Measurements from ENCODE around the gene STMN1. TPM values are rescaled to one million over a fixed set of nuclear protein-coding genes. Genes with fewer than 3 reads are reported as not detected.

STMN1 gene
- total RNA-seq, 1 donor from 2014 or later: 2,298 TPM

DNA sequence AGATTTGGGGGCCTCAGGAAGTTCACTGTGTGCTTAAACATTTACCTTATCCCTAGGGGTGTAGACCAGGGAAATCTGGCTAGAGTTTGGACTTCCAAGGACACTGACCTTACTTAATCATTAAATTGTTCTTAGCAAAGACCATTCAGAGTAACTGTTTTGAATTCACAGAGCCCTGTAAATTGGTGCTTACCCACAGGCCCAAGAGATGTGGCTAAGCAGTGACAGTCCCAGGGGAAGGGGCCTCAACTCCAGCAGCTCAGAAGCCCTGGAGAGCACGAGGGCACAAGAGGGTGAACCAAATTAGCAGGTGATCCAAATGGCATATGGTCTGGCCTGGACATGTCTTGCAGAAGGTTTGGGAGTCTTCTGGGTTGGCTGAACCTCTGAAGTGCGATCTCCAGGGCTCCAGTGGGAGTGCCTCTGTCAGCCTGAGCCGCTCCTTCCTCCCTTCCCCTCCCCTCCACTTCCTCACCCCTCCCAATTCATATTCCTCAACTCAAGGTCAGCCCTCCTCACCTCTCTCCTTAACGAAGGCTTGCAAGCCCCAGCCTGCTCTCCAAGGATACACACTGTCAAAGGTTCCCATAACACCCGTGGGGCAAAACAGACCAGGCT is 35.0 kb downstream of the STMN1 start:
- peaks cover 10% of the 10 kb centered on the region for H3K4me1 Mint-ChIP-seq (ENCODE audit: low read depth, unreplicated experiment)
- no peaks in the 10 kb centered on the region for H3K27me3 Mint-ChIP-seq (ENCODE audit: unreplicated experiment)
- H3K9me3 Mint-ChIP-seq (ENCODE audit: unreplicated experiment): no peaks in the 10 kb centered on the region
- no peaks in the 10 kb centered on the region for H3K36me3 Mint-ChIP-seq (ENCODE audit: unreplicated experiment)
- DNase-seq: no peak
- no peak overlapping the region for H3K4me3 Mint-ChIP-seq (ENCODE audit: unreplicated experiment)
- TF ChIP-seq, protein P1, sequence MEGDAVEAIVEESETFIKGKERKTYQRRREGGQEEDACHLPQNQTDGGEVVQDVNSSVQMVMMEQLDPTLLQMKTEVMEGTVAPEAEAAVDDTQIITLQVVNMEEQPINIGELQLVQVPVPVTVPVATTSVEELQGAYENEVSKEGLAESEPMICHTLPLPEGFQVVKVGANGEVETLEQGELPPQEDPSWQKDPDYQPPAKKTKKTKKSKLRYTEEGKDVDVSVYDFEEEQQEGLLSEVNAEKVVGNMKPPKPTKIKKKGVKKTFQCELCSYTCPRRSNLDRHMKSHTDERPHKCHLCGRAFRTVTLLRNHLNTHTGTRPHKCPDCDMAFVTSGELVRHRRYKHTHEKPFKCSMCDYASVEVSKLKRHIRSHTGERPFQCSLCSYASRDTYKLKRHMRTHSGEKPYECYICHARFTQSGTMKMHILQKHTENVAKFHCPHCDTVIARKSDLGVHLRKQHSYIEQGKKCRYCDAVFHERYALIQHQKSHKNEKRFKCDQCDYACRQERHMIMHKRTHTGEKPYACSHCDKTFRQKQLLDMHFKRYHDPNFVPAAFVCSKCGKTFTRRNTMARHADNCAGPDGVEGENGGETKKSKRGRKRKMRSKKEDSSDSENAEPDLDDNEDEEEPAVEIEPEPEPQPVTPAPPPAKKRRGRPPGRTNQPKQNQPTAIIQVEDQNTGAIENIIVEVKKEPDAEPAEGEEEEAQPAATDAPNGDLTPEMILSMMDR (IDR thresholded peaks at IDR 0.05; ENCODE audit: partially characterized antibody, unreplicated experiment): no peak
- H3K27ac Mint-ChIP-seq (ENCODE audit: unreplicated experiment): no peak overlapping the region

DNA sequence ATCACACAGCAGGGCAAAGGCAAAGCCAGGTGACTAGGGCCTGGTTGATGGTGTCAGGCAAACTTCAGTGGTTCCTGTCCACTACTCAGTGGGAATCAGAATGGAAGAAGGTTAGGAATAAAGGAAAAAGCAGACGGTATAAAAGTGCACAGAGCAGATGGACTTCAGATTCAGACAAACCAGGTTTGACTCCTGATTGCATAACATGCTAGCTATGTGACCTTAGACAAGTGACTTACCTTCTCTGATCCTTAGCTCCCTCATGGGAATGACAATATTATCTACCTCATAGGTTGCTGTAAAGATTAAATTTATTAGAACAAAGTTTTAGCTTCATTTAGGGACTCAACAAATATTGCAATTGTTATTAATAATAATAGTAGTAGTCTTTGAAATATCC is 35.6 kb downstream of the STMN1 start:
- Mint-ChIP-seq H3K4me3 (ENCODE audit: unreplicated experiment) (no peak overlapping the region), H3K4me1 (ENCODE audit: low read depth, unreplicated experiment) (peaks cover 10% of the 10 kb centered on the region), H3K9me3 (ENCODE audit: unreplicated experiment) (no peaks in the 10 kb centered on the region), H3K36me3 (ENCODE audit: unreplicated experiment) (no peaks in the 10 kb centered on the region), H3K27me3 (ENCODE audit: unreplicated experiment) (no peaks in the 10 kb centered on the region), H3K27ac (ENCODE audit: unreplicated experiment) (no peak overlapping the region)
- TF ChIP-seq, protein P1 (IDR thresholded peaks at IDR 0.05; ENCODE audit: partially characterized antibody, unreplicated experiment): no peak
- DNase-seq: no peak

DNA sequence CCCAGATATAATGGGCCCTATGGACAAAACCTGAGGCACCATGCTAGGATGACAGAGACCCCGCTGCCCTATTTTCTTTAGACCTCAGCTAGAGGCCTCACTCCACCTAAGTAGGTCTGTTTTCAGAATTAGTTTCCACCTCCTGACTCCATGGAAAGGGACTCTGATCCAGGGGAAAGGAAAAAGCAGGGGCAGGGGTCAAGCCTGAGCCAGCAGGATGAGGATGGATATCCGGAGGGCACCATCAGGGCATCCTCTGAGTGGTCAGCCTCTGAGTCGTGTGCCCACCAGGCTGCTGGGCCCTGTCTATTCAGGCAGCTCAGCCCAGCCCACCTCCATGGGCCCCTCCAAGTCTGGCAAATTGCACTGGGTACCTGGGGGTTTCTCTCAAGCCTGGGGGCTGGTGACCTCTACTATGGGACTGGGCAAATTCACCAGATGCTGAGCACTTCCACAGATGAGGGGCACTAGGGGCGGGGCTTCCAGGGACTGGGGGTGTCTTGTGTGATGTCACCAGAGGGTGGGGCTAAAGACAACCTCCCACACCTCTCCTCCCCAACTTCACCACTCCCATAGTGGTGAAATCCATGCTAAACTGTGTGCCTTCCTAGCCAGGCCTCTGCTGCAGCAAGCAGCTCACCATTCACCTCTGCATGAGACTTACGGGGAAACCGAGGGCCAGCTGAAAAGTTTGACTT is 36.2 kb downstream of the STMN1 start:
- TF ChIP-seq, protein P1 (IDR thresholded peaks at IDR 0.05; ENCODE audit: partially characterized antibody, unreplicated experiment): no peak

DNA sequence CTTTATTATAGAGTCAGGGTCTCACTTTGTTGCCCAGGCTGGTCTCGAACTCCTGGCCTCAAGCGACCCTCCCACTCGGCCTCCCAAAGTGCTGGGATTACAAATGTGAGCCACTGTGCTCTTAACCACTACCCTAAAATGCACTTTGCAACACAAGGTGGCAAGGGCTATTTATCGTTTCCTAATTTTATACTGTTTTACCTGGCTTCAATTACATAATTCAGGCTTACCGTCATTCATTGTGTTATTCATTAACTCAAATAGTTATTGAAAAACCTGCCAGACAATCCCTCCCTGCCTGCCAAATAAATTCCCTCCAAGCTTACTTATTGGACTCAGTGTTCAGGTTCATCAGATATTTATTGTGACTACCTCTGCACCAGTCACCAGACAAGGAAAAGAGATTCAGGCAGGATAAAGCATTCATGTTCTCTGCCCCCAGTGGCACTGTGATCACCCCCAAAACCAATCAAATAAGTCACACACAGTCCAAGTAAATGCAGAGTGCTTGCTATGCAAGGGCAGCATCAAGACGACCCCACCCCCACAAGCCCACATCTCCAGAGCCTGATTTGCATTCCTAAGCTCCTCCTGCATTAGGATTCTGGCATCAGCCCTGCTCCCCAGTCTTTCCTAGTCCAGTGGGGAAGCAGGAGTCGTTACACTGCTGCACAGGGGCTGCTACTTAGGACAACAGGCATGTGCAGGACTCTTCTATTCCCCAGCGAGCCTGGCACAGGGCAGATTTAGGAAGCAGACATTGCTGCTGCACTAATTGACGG is 38.8 kb downstream of the STMN1 start:
- H3K9me3 Mint-ChIP-seq (ENCODE audit: unreplicated experiment): peaks cover 1% of the 10 kb centered on the region
- peaks cover 5% of the 10 kb centered on the region for H3K36me3 Mint-ChIP-seq (ENCODE audit: unreplicated experiment)
- H3K4me3 Mint-ChIP-seq (ENCODE audit: unreplicated experiment): no peak overlapping the region
- DNase-seq: no peak
- H3K4me1 Mint-ChIP-seq (ENCODE audit: low read depth, unreplicated experiment): peaks cover 10% of the 10 kb centered on the region
- no peak overlapping the region for H3K27ac Mint-ChIP-seq (ENCODE audit: unreplicated experiment)
- TF ChIP-seq, protein P1 (IDR thresholded peaks at IDR 0.05; ENCODE audit: partially characterized antibody, unreplicated experiment): no peak
- H3K27me3 Mint-ChIP-seq (ENCODE audit: unreplicated experiment): peaks cover 2% of the 10 kb centered on the region

More for the DNA sequence above, 36.2 kb downstream of the STMN1 start:
- no peak for DNase-seq
- Mint-ChIP-seq H3K36me3 (ENCODE audit: unreplicated experiment) (no peaks in the 10 kb centered on the region), H3K9me3 (ENCODE audit: unreplicated experiment) (no peaks in the 10 kb centered on the region), H3K27ac (ENCODE audit: unreplicated experiment) (no peak overlapping the region), H3K4me1 (ENCODE audit: low read depth, unreplicated experiment) (peaks cover 10% of the 10 kb centered on the region), H3K4me3 (ENCODE audit: unreplicated experiment) (no peak overlapping the region), H3K27me3 (ENCODE audit: unreplicated experiment) (no peaks in the 10 kb centered on the region)
